Thoracic aorta (tissue), 2 donors: ENCODE measurements around the gene BCAT1. TPM values are rescaled to one million over a fixed set of nuclear protein-coding genes. Genes with fewer than 3 reads are reported as not detected.

Source experiments
- ATAC-seq: fragments of 150-250 bp; one replicate; pipeline ENCODE4 v1.8.0; 2017; ENCODE audit warnings: low read depth; ENCODE audit not compliant: insufficient number of reproducible peaks, low FRiP score
- DNase-seq: peaks from one replicate; pipeline ENCODE4 v3.0.0-alpha.2; 2020; ENCODE audit warnings: low spot score
- H3K27ac ChIP-seq, 2 donors: fragments of 200-600 bp; sonication (generic); 1 replicate in 1 of 2; 2 replicates in 1 of 2; pipeline ENCODE4 v1.5.1; 2016; ENCODE audit warnings: mild to moderate bottlenecking in 2 of 2, moderate library complexity in 2 of 2
- H3K27me3 ChIP-seq: fragments of 200-600 bp; sonication (generic); replicated peaks from 2 replicates; pipeline ENCODE4 v1.6.0; 2016; ENCODE audit warnings: mild to moderate bottlenecking; ENCODE audit not compliant: insufficient read depth
- H3K36me3 ChIP-seq: fragments of 200-600 bp; sonication (generic); one replicate; pipeline ENCODE4 v1.5.1; 2016
- H3K4me1 ChIP-seq, 2 donors: fragments of 200-600 bp; sonication (generic); 1 replicate in 1 of 2; 2 replicates in 1 of 2; pipeline versions ENCODE4 v1.5.1 to v1.6.0; 2016; ENCODE audit warnings: low read depth in 2 of 2, mild to moderate bottlenecking in 1 of 2; ENCODE audit not compliant: control insufficient read depth in 1 of 2
- H3K4me3 ChIP-seq: fragments of 200-600 bp; sonication (generic); 2 replicates; pipeline ENCODE4 v1.5.1; 2016; ENCODE audit warnings: mild to moderate bottlenecking
- H3K9me3 ChIP-seq: fragments of 200-600 bp; sonication (generic); 2 replicates; pipeline ENCODE4 v1.5.1; 2016
- total RNA-seq, 2 donors: library from RNA; depleted of rRNA; stranded (reverse); fragments of >200 nt; gene quantifications; one replicate each; pipeline versions ENCODE4 v1.1.0 to v1.2.3, GENCODE V29; 2016
- TF ChIP-seq, protein P1 (sequence below): fragments of 200-600 bp; sonication (generic); IDR thresholded peaks from one replicate; pipeline ENCODE4 v1.5.1; 2019; ENCODE audit warnings: antibody characterized with exemption

The BCAT1 gene
- total RNA-seq, 2 donors from 2014 or later = 24.9 to 28.6 TPM

DNA sequence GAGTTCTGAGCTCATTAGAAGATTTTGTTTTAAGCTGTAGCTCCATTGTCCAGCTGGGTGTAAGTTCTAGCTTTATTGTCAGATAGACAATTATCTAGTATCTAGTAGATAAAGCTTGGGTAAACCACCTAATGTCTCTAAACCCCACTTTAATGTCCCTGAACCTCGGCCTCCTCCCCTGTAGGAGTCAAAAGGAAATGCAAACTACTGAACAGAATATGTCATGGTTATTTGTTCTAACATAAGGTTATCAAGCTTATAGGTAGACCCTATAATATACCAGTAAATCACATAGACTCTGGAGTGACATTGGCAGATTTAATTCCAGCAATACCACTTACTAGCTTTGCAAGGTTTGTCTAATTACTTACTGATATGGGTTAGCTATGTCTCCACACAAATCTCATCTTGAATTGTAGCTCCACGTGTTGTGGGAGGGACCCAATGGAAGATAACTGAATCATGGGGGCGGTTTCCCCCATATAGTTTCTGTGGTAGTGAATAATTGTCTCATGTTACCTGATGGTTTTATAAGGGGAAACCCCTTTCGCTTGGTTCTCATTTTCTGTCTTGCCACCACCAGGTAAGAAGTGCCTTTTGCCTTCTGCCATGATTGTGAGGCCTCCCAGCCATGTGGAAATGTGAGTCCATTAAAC is 29.4 kb downstream of the BCAT1 start:
- DNase-seq (no peak), ATAC-seq (no peak)
- no peaks in the 10 kb centered on the region for H3K36me3 ChIP-seq
- no peak overlapping the region for H3K4me3 ChIP-seq
- TF ChIP-seq, protein P1, sequence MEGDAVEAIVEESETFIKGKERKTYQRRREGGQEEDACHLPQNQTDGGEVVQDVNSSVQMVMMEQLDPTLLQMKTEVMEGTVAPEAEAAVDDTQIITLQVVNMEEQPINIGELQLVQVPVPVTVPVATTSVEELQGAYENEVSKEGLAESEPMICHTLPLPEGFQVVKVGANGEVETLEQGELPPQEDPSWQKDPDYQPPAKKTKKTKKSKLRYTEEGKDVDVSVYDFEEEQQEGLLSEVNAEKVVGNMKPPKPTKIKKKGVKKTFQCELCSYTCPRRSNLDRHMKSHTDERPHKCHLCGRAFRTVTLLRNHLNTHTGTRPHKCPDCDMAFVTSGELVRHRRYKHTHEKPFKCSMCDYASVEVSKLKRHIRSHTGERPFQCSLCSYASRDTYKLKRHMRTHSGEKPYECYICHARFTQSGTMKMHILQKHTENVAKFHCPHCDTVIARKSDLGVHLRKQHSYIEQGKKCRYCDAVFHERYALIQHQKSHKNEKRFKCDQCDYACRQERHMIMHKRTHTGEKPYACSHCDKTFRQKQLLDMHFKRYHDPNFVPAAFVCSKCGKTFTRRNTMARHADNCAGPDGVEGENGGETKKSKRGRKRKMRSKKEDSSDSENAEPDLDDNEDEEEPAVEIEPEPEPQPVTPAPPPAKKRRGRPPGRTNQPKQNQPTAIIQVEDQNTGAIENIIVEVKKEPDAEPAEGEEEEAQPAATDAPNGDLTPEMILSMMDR = no peak
- no peaks in the 10 kb centered on the region for H3K9me3 ChIP-seq
- no peaks in the 10 kb centered on the region for H3K4me1 ChIP-seq
- no peaks in the 10 kb centered on the region for H3K27me3 ChIP-seq
- no peak overlapping the region for H3K27ac ChIP-seq

DNA sequence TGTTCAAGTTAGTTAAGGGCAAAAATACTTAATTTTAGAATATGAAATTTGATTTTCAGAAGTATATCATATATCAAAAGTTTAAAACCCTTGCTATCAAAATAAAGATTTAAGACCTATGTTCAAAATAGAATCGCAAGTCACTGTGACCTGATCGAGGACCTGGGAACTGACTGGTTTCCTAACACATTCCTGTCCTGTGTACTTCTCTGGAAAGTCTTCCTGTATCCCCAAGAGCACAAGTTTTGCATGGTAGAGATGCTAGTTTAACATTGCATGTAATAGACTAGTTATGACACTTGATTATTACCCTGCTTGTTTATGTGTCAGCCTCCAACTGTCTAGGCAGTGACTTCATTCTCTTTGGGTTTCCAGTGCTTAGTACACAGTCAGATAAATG is 30.3 kb downstream of the BCAT1 start:
- H3K27me3 ChIP-seq = no peaks in the 10 kb centered on the region
- no peaks in the 10 kb centered on the region for H3K9me3 ChIP-seq
- no peaks in the 10 kb centered on the region for H3K36me3 ChIP-seq
- H3K4me3 ChIP-seq = no peak overlapping the region
- ATAC-seq = no peak
- no peaks in the 10 kb centered on the region for H3K4me1 ChIP-seq
- TF ChIP-seq, protein P1 = no peak
- no peak overlapping the region for H3K27ac ChIP-seq
- no peak for DNase-seq

DNA sequence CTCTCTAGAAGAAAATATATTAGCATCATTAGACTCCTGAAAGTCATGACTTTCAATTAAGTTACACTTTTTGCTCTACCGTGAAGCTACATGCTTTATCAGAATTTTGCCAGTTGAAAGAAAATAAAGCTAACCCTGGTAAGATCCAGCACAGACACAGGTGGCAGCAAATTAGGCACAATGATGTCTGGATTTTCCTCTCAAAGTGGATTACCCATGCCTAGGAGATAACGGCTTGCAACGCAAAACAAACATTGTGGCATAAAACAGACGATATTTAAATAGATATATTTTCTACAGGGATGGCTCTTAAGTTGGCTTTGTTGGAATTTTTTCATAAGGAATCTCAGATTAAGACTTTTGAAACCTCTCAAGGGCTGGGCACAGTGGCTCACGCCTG is 33.4 kb downstream of the BCAT1 start:
- H3K36me3 ChIP-seq = no peaks in the 10 kb centered on the region
- no peaks in the 10 kb centered on the region for H3K4me1 ChIP-seq
- DNase-seq (no peak), ATAC-seq (no peak)
- no peak overlapping the region for H3K4me3 ChIP-seq
- no peak overlapping the region for H3K27ac ChIP-seq
- no peaks in the 10 kb centered on the region for H3K27me3 ChIP-seq
- H3K9me3 ChIP-seq = no peaks in the 10 kb centered on the region
- TF ChIP-seq, protein P1 = no peak

DNA sequence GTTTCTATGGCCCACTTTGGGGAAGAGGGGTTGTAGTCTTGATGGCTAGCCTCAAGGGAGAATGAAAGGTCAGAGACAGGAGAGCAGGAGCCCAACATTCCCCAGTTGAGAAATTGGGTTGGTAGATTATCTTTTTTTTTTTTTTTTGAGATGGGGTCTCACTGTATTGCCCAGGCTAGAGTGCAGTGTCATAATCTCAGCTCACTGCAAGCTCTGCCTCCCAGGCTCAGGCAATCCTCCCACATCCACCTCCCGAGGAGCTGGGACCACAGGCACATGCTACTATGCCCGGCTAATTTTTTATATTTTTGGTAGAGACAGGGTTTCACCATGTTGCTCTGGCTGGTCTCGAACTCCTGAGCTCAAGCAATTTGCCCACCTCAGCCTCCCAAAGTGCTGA is 34.9 kb downstream of the BCAT1 start:
- no peak for ATAC-seq
- Histone ChIP-seq H3K27me3 (no peaks in the 10 kb centered on the region), H3K27ac (no peak overlapping the region), H3K9me3 (no peaks in the 10 kb centered on the region), H3K4me3 (no peak overlapping the region), H3K36me3 (no peaks in the 10 kb centered on the region), H3K4me1 (no peaks in the 10 kb centered on the region)
- DNase-seq = no peak
- TF ChIP-seq, protein P1 = no peak

DNA sequence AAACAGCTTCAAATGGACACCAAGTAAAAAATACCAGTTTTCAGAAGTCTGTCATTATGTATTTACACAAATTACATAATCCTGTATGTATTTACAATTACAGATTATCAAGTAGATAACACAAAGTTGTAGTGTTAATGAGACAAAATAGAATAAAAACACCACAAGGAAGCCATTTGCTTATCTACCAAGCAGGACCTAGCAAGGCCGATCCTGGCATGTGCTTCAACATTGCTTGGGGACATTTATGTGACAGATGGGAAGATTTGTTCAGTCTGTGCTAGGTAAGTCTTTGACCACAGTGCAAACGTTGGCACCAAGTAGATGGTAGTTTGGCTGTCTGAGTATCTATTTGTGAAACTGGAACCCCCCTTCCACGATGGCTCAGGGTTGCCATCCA is 35.8 kb downstream of the BCAT1 start:
- Histone ChIP-seq H3K27ac (no peak overlapping the region), H3K36me3 (no peaks in the 10 kb centered on the region), H3K4me3 (no peak overlapping the region), H3K9me3 (no peaks in the 10 kb centered on the region), H3K4me1 (no peaks in the 10 kb centered on the region), H3K27me3 (no peaks in the 10 kb centered on the region)
- TF ChIP-seq, protein P1 = no peak
- ATAC-seq (no peak), DNase-seq (no peak)
